Measurements from ENCODE around the gene TPSD1. TPM values are rescaled to one million over a fixed set of nuclear protein-coding genes. Genes with fewer than 3 reads are reported as not detected.
"Not testable (repeated sequence)": the region's sequence is repeated elsewhere in the genome, so short reads cannot be mapped to it uniquely, and the experiment has no call there.

The TPSD1 gene
- total RNA-seq, 2 donors from 2014 or later, result not detected

DNA sequence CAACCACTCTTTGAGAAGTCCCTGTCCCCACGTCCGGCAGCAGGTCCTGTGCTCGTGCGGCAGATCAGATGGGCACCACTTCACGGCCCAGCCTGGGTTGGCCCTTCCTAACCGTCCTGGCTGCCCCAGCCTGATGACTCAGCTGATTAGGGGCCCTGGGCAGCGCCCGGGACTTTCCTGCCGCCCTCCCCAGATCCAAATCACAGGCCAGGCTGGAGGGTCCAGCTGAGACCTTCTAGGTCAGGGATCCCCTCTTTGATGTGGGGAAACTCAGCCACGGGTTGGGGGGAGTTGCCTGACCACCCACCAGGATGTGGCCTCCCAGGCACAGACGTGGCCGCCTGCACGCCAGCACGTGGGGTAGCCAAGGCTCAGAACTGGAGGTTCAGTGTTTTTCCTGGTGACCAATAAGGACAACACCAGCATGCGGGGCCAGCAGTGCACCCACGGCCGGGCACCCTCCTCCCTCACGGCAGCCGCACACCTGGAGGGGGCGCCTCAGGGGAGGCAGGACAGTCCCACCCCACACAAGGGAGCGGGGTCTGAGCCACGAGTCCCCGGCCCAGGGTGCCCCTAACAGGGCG lies 30.0 kb upstream of the TPSD1 start:
- H3K4me3 Mint-ChIP-seq; H3K27me3 Mint-ChIP-seq; H3K36me3 Mint-ChIP-seq; H3K27ac Mint-ChIP-seq; H3K4me1 Mint-ChIP-seq (ENCODE audit: low read depth in 2 of 2); H3K9me3 Mint-ChIP-seq: not testable (repeated sequence)
- DNase-seq (ENCODE audit: low spot score) (peak; percentile 58), ATAC-seq (peak in 1 of 2 donors; percentile 46)

DNA sequence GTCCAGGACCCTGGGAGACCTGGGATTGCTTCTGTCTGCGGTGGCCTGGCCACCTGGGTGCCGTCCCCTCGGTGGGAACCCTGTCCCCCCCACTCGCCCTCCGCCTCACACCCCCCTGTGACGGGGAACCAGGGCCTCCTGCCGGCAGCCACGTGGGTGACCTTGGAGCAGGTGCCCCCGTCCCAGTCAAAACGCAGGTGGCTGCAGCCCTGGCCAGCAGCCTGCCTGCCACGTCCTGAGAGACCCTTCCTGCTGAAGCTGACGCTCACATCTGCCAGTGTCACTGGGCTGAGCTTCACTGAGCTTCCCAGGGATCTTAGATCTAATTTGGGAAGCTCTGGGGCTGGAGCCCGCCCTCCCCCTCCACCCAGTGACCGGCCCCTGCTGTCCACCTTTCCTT lies 29.2 kb upstream of the TPSD1 start:
- H3K27ac Mint-ChIP-seq; H3K27me3 Mint-ChIP-seq; H3K9me3 Mint-ChIP-seq; H3K36me3 Mint-ChIP-seq; H3K4me1 Mint-ChIP-seq (ENCODE audit: low read depth in 2 of 2); ATAC-seq; H3K4me3 Mint-ChIP-seq: not testable (repeated sequence)
- DNase-seq (ENCODE audit: low spot score), result peak; percentile 42

DNA sequence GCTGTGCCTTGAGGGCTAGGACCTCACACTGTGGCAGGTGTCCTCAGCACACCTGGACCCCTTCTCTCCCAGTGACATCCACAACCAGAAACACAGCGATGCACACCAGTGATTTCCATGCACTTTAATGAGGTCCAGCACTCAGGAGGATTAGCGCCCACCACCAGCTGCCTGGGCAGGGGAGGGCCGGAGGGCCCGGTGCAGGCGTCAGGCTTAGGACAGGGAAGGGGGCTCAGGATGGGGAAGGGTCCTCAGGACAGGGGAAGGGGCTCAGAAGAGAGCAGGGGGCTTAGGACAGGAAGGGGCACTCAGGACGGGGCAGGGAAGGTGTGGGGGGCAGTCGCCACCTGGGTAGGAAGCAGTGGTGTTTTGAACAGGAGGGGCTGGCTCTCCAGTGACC lies 27.6 kb upstream of the TPSD1 start:
- H3K36me3 Mint-ChIP-seq; H3K4me3 Mint-ChIP-seq; H3K4me1 Mint-ChIP-seq (ENCODE audit: low read depth in 2 of 2); H3K27me3 Mint-ChIP-seq; DNase-seq (ENCODE audit: low spot score); H3K9me3 Mint-ChIP-seq; ATAC-seq; H3K27ac Mint-ChIP-seq: not testable (repeated sequence)

DNA sequence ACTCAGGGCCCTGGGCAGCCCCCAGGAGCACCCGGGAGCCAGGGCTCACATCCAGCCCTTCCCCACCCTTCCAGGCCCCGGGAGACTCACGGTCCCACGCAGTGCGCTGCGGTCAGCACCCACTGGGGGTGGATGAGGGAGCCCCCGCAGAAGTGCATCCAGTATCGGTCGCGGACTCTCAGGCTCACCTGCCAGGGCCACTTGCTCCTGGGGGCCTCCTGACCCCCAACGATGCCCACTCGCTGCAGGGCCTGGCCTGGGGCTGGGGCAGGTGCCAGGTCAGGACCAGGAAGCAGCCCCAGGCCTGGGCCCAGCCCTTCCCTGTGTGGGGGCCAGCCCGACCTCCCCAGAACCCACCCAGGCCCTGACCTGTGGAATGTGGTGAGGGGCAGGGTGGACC lies 26.4 kb upstream of the TPSD1 start:
- H3K36me3 Mint-ChIP-seq; H3K27me3 Mint-ChIP-seq; H3K4me3 Mint-ChIP-seq; H3K4me1 Mint-ChIP-seq (ENCODE audit: low read depth in 2 of 2); ATAC-seq; H3K9me3 Mint-ChIP-seq; H3K27ac Mint-ChIP-seq: not testable (repeated sequence)
- peak; percentile 39 for DNase-seq (ENCODE audit: low spot score)

DNA sequence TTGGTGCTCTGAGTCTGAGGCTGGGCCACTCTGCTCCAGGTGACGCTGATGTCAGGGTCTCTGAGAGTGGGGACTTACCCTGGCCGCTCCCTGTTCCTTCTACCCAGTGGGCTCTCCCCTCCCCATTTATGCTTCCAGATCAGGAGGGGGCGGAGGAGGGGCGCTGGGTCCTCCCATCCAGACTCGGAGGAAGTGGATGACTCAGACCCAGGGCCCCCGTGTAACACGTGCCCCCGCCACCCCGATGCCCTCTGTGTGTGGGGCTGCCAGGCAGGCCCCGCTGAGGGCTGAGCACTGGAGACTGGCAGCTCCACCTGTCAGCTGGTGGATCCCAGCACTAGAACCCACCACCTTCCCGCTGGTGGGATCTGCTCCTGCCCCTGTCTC lies 25.8 kb upstream of the TPSD1 start, which contains the start of gene TPSB2:
Gene TPSB2, minus strand, starts transcription at position 101 of the 387 bp plus-strand sequence. CDS start 233 bp downstream, outside the sequence.
- H3K4me3 Mint-ChIP-seq; H3K27me3 Mint-ChIP-seq; ATAC-seq; H3K9me3 Mint-ChIP-seq; DNase-seq (ENCODE audit: low spot score); H3K36me3 Mint-ChIP-seq; H3K27ac Mint-ChIP-seq; H3K4me1 Mint-ChIP-seq (ENCODE audit: low read depth in 2 of 2): not testable (repeated sequence)

DNA sequence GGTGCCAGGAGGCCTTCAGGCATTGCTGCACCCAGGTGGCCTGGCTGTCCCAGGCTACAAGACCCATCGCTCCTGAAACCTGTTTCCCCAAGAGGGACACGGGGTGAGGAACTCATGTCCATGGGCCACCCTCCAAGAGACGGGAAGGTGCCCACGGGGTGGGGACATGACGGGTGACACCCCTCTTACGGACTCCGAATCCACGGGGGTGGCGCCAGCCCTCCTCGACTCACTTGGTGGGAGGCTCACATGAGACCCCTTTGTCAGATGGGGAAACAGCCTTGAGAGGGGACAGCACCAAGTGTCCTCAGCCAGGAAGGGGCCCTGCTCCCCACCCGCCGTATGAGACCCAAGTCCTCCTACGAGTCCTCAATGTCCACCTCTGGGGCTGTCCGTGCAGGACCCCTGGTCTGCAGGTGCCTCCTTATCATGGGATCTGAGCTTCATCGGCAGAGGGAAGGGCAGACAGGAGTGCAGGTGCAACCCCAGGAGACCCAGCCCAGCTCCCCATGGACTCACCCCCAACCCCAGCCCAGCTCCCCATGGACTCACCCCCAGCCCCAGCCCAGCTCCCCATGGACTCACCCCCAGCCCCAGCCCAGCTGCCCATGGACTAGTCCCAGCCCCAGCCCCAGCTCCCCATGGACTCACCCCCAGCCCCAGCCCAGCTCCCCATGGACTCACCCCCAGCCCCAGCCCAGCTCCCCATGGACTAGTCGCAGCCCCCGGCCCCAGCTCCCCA lies 25.2 kb upstream of the TPSD1 start:
- H3K27me3 Mint-ChIP-seq; H3K4me1 Mint-ChIP-seq (ENCODE audit: low read depth in 2 of 2); H3K4me3 Mint-ChIP-seq; H3K36me3 Mint-ChIP-seq; H3K27ac Mint-ChIP-seq; H3K9me3 Mint-ChIP-seq; ATAC-seq: not testable (repeated sequence)
- DNase-seq (ENCODE audit: low spot score), result peak; percentile 34

DNA sequence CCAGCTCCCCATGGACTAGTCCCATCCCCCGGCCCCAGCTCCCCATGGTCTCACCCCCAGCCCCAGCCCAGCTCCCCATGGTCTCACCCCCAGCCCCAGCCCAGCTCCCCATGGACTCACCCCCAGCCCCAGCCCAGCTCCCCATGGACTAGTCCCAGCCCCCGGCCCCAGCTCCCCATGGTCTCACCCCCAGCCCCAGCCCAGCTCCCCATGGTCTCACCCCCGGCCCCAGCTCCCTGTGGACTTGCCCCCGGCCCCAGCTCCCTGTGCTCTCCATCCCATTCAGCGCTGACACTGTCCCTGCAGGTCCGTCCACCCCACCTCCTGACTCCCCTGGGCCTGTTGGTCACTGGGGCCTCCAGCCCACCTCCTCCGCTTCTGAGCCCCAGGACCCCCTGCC lies 24.6 kb upstream of the TPSD1 start:
- H3K36me3 Mint-ChIP-seq; H3K4me1 Mint-ChIP-seq (ENCODE audit: low read depth in 2 of 2); H3K9me3 Mint-ChIP-seq; DNase-seq (ENCODE audit: low spot score); H3K27me3 Mint-ChIP-seq; H3K4me3 Mint-ChIP-seq; ATAC-seq; H3K27ac Mint-ChIP-seq: not testable (repeated sequence)

DNA sequence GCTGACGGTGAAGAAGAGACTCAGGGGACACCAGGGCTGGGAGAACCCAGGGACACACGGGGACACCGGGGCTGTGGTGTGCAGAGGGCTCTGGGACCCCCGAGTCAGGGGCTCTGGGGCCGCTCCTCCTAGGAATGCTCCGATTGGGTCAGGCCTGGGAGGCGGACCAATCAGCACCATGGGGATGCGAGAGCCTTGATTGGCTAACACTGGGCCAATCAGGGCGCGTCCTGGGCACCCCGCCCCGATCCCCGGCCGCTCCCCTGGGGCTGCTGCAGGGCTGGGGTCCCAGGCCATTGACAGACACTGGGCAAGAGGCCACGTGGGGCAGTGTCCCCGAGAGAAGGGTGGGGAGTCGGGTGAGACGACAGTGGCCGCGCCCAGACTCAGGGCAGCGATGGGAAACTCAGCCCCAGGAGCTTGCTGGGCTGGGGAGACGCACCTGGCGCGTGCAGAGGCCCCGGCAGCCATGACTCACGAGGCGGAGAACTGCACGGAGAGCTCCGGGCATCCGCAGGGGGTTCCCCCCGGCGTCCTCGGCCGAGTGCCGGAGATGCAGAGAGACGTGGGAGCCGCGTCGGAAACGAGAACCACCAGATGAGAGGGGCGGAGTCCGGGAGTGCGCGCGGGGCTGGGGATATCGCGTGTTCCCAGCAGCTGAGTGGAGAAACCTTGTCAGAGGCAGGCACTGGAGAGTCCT lies 23.7 kb upstream of the TPSD1 start:
- H3K4me1 Mint-ChIP-seq (ENCODE audit: low read depth in 2 of 2); DNase-seq (ENCODE audit: low spot score); H3K9me3 Mint-ChIP-seq; H3K36me3 Mint-ChIP-seq; H3K27ac Mint-ChIP-seq; H3K4me3 Mint-ChIP-seq; H3K27me3 Mint-ChIP-seq: not testable (repeated sequence)
- ATAC-seq, result peak in 1 of 2 donors; percentile 63

DNA sequence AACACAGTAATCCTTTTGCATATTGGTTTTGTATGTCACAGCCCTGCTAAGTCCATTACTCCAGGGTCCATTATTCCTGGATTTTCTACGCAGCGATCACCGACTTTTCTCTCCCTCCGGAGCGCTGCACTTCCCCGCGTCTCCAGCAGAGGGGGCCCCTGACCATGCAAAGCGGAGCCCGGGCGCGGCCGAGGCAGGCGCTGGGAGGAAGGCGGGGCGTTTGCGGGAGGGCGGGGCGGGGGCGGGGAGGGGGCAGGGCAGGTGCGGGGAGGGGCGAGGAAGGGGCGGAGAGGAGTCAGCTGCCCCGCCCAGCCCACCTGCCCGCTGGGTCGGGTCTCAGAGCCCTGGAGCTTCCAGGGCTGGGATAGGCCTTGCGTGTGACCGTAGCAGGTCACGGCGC lies 19.2 kb upstream of the TPSD1 start:
- H3K36me3 Mint-ChIP-seq; H3K4me1 Mint-ChIP-seq (ENCODE audit: low read depth in 2 of 2); H3K27me3 Mint-ChIP-seq; H3K4me3 Mint-ChIP-seq; H3K9me3 Mint-ChIP-seq; H3K27ac Mint-ChIP-seq; DNase-seq (ENCODE audit: low spot score): not testable (repeated sequence)
- ATAC-seq, result peak; percentile 64 to 81

DNA sequence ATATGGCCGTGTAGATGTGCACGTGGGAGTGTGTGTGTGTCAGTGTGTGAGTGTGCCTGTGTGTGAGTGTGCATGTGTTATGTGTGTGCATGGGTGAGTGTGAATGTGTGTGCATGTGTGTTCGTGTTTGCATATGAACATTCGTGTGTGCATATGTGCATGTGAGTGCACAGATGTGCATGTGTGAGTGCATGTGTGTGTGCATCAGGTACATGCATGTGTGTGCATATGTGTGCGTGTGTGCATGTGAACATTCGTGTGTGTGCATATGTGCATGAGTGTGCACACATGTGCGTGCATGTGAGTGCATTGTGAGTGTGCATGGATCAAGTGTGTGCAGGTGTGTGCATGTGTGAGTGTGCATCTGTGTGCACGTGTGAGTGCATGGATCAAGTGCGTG lies 17.9 kb upstream of the TPSD1 start:
- Mint-ChIP-seq H3K9me3 (no peaks in the 10 kb centered on the region), H3K4me3 (no peak overlapping the region), H3K36me3 (no peaks in the 10 kb centered on the region), H3K4me1 (ENCODE audit: low read depth in 2 of 2) (peaks cover 0 to 9% of the 10 kb centered on the region in 2 donors), H3K27me3 (peaks cover 0 to 4% of the 10 kb centered on the region in 2 donors), H3K27ac (no peak overlapping the region)
- ATAC-seq (no peak), DNase-seq (ENCODE audit: low spot score) (no peak)

DNA sequence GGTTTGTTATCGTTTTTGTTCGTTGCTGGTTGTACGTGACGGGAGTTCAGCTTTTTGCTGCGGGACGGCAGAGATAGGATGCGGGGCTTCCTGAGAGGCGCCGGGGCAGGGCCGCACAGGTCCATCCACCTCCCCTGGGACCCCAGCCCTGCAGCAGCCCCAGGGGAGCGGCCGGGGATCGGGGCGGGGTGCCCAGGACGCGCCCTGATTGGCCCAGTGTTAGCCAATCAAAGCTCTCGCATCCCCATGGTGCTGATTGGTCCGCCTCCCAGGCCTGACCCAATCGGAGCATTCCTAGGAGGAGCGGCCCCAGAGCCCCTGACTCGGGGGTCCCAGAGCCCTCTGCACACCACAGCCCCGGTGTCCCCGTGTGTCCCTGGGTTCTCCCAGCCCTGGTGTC lies 17.0 kb upstream of the TPSD1 start:
- H3K4me3 Mint-ChIP-seq; H3K9me3 Mint-ChIP-seq; ATAC-seq; H3K27ac Mint-ChIP-seq; DNase-seq (ENCODE audit: low spot score); H3K4me1 Mint-ChIP-seq (ENCODE audit: low read depth in 2 of 2); H3K27me3 Mint-ChIP-seq; H3K36me3 Mint-ChIP-seq: not testable (repeated sequence)

DNA sequence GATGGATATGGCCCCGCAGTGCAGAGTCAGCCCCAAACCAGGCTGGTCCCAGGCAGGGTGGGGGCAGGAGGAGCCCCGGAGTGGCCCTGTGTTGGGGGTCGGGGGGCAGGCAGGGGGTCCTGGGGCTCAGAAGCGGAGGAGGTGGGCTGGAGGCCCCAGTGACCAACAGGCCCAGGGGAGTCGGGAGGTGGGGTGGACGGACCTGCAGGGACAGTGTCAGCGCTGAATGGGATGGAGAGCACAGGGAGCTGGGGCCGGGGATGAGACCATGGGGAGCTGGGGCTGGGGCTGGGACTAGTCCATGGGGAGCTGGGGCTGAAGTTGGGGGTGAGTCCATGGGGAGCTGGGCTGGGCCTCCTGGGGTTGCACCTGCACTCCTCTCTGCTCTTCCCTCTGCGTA lies 16.3 kb upstream of the TPSD1 start:
- not testable (repeated sequence) for H3K4me3 Mint-ChIP-seq; H3K27me3 Mint-ChIP-seq; H3K4me1 Mint-ChIP-seq (ENCODE audit: low read depth in 2 of 2); ATAC-seq; H3K9me3 Mint-ChIP-seq; H3K36me3 Mint-ChIP-seq; H3K27ac Mint-ChIP-seq
- DNase-seq (ENCODE audit: low spot score), result peak; percentile 51

DNA sequence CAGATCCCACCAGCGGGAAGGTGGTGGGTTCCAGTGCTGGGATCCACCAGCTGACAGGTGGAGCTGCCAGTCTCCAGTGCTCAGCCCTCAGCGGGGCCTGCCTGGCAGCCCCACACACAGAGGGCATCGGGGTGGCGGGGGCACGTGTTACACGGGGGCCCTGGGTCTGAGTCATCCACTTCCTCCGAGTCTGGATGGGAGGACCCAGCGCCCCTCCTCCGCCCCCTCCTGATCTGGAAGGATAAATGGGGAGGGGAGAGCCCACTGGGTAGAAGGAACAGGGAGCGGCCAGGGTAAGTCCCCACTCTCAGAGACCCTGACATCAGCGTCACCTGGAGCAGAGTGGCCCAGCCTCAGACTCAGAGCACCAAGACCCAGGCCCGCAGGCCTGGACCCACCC lies 15.4 kb upstream of the TPSD1 start, which contains the start of gene TPSAB1:
Gene TPSAB1, plus strand, starts transcription at position 270 of the 400 bp plus-strand sequence. CDS start 234 bp downstream, outside the sequence.
- H3K4me3 Mint-ChIP-seq, H3K36me3 Mint-ChIP-seq, H3K27me3 Mint-ChIP-seq, ATAC-seq, H3K9me3 Mint-ChIP-seq, H3K27ac Mint-ChIP-seq: not testable (repeated sequence)
- H3K4me1 Mint-ChIP-seq (ENCODE audit: low read depth in 2 of 2), result peaks cover 4 to 12% of the 10 kb centered on the region in 2 donors
- peak; percentile 44 for DNase-seq (ENCODE audit: low spot score)

DNA sequence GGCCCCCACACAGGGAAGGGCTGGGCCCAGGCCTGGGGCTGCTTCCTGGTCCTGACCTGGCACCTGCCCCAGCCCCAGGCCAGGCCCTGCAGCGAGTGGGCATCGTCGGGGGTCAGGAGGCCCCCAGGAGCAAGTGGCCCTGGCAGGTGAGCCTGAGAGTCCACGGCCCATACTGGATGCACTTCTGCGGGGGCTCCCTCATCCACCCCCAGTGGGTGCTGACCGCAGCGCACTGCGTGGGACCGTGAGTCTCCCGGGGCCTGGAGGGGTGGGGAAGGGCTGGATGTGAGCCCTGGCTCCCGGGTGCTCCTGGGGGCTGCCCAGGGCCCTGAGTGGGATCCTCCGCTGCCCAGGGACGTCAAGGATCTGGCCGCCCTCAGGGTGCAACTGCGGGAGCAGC lies 14.8 kb upstream of the TPSD1 start:
- not testable (repeated sequence) for H3K27ac Mint-ChIP-seq, ATAC-seq, H3K36me3 Mint-ChIP-seq, H3K27me3 Mint-ChIP-seq, H3K4me3 Mint-ChIP-seq, H3K9me3 Mint-ChIP-seq
- peaks cover 6 to 14% of the 10 kb centered on the region in 2 donors for H3K4me1 Mint-ChIP-seq (ENCODE audit: low read depth in 2 of 2)
- peak; percentile 39 for DNase-seq (ENCODE audit: low spot score)
